ENCODE results near the gene PLOD2. TPM values are rescaled to one million over a fixed set of nuclear protein-coding genes. Genes with fewer than 3 reads are reported as not detected.

PLOD2 gene
- total and polyA plus RNA-seq, 2 donors (not counting 1 experiment from before 2014, with no cell fraction given), result not detected

- Histone ChIP-seq H3K27me3 (replicated peaks in 1 of 4; ENCODE audit: control extremely low read depth in 1 of 4, control insufficient read depth in 3 of 4, insufficient read depth in 4 of 4, low read length in 3 of 4) (peaks cover 0 to 25% (median 15%) of the 10 kb centered on the region in 4 experiments), H3K36me3 (replicated peaks in 1 of 2; ENCODE audit: control extremely low read depth in 1 of 2, control insufficient read depth in 1 of 2, extremely low read depth in 1 of 2, insufficient read depth in 2 of 2, low read length in 1 of 2) (no peaks in the 10 kb centered on the region), H3K9ac (ENCODE audit: low read length) (no peak overlapping the region), H3K9me3 (ENCODE audit: control extremely low read depth in 1 of 3, control insufficient read depth in 2 of 3, insufficient read depth in 1 of 3, low read length in 2 of 3) (no peaks in the 10 kb centered on the region), H3K4me1 (ENCODE audit: control insufficient read depth in 2 of 2, insufficient read depth in 2 of 2, low read length in 2 of 2) (peaks cover 12 to 16% of the 10 kb centered on the region in 2 donors), H2AFZ (ENCODE audit: insufficient read depth, low read depth, low read length, poor library complexity, severe bottlenecking) (no peak overlapping the region), H3K27ac (ENCODE audit: low read length in 2 of 2) (no peak overlapping the region), H3K4me2 (replicated peaks; ENCODE audit: low read depth, low read length, poor library complexity, severe bottlenecking) (no peak overlapping the region), H4K20me1 (ENCODE audit: control insufficient read depth, insufficient read depth, low read length, poor library complexity, severe bottlenecking) (no peaks in the 10 kb centered on the region), H3K79me2 (ENCODE audit: control insufficient read depth, insufficient read depth, low read length) (no peaks in the 10 kb centered on the region), H3K4me3 (ENCODE audit: control extremely low read depth in 1 of 5, extremely low read depth in 1 of 5, insufficient read depth in 1 of 5, low read depth in 2 of 5, low read length in 4 of 5) (no peak overlapping the region)
- Mint-ChIP-seq H3K27me3 (peaks cover 35% of the 10 kb centered on the region), H3K27ac (no peak overlapping the region), H3K9me3 (ENCODE audit: insufficient read depth) (no peaks in the 10 kb centered on the region), H3K4me1 (peaks cover 14% of the 10 kb centered on the region), H3K4me3 (no peak overlapping the region)
- ChIA-PET POLR2A (no interaction called here), CTCF (interaction anchor here (1.2 kb wide), 1 partner anchor 32 kb away, joined by 3 read pairs; no protein-coding TSS in a partner anchor)
- ATAC-seq (ENCODE audit: low read depth) (no peak), DNase-seq (no peak)
- TF ChIP-seq EZH2 (IDR thresholded peaks at IDR 0.05; ENCODE audit: borderline replicate concordance, insufficient read depth, low read depth, low read length, poor library complexity, severe bottlenecking) (no peak), CTCF (IDR thresholded peaks at IDR 0.05) (no peak)
- intact Hi-C loops (cut with micrococcal nuclease), result no loop called here
- WGBS (ENCODE audit: insufficient coverage), result no CpG with 5 or more reads among the region's 2 CpGs
These were observed 3.5 kb downstream of the PLOD2 start for GRCh38 chr3:146157325-146158060.

GRCh38 chr3:146156666-146157314, 4.2 kb downstream of the PLOD2 start:
- ATAC-seq (ENCODE audit: low read depth) (no peak), DNase-seq (no peak)
- no peak overlapping the region for H3K27ac Mint-ChIP-seq
- Histone ChIP-seq H3K9me3 (ENCODE audit: control extremely low read depth in 1 of 3, control insufficient read depth in 2 of 3, insufficient read depth in 1 of 3, low read length in 2 of 3) (no peaks in the 10 kb centered on the region), H3K9ac (ENCODE audit: low read length) (no peak overlapping the region), H3K4me2 (replicated peaks; ENCODE audit: low read depth, low read length, poor library complexity, severe bottlenecking) (no peak overlapping the region), H3K79me2 (ENCODE audit: control insufficient read depth, insufficient read depth, low read length) (no peaks in the 10 kb centered on the region), H3K27ac (ENCODE audit: low read length in 2 of 2) (no peak overlapping the region), H3K36me3 (replicated peaks in 1 of 2; ENCODE audit: control extremely low read depth in 1 of 2, control insufficient read depth in 1 of 2, extremely low read depth in 1 of 2, insufficient read depth in 2 of 2, low read length in 1 of 2) (no peaks in the 10 kb centered on the region), H3K27me3 (replicated peaks in 1 of 4; ENCODE audit: control extremely low read depth in 1 of 4, control insufficient read depth in 3 of 4, insufficient read depth in 4 of 4, low read length in 3 of 4) (peaks cover 0 to 18% (median 13%) of the 10 kb centered on the region in 4 experiments), H3K4me1 (ENCODE audit: control insufficient read depth in 2 of 2, insufficient read depth in 2 of 2, low read length in 2 of 2) (peaks cover 12 to 14% of the 10 kb centered on the region in 2 donors), H2AFZ (ENCODE audit: insufficient read depth, low read depth, low read length, poor library complexity, severe bottlenecking) (no peak overlapping the region), H4K20me1 (ENCODE audit: control insufficient read depth, insufficient read depth, low read length, poor library complexity, severe bottlenecking) (no peaks in the 10 kb centered on the region), H3K4me3 (ENCODE audit: control extremely low read depth in 1 of 5, extremely low read depth in 1 of 5, insufficient read depth in 1 of 5, low read depth in 2 of 5, low read length in 4 of 5) (no peak overlapping the region)
- TF ChIP-seq EZH2 (IDR thresholded peaks at IDR 0.05; ENCODE audit: borderline replicate concordance, insufficient read depth, low read depth, low read length, poor library complexity, severe bottlenecking) (no peak), CTCF (IDR thresholded peaks at IDR 0.05) (no peak)
- H3K4me3 Mint-ChIP-seq, result no peak overlapping the region
- ChIA-PET POLR2A (no interaction called here), CTCF (interaction anchor here (1.2 kb wide), 1 partner anchor 33 kb away, joined by 3 read pairs; no protein-coding TSS in a partner anchor)
- intact Hi-C loops (cut with micrococcal nuclease), result no loop called here
- H3K9me3 Mint-ChIP-seq (ENCODE audit: insufficient read depth), result no peaks in the 10 kb centered on the region
- H3K27me3 Mint-ChIP-seq, result peaks cover 29% of the 10 kb centered on the region
- H3K4me1 Mint-ChIP-seq, result peaks cover 14% of the 10 kb centered on the region
- WGBS (ENCODE audit: insufficient coverage), result 58% methylated on average over 2 of the region's 3 CpGs
